K562 (cell line): ENCODE data around the gene JPT1. TPM values are rescaled to one million over a fixed set of nuclear protein-coding genes. Genes with fewer than 3 reads are reported as not detected.

Source experiments
- MAFK ChIP-seq: IDR thresholded peaks from 2 replicates; pipeline ENCODE4 v1.6.1; 2011; ENCODE audit warnings: low read length, improper control_type of control experiment
- RCOR1 ChIP-seq, 2 experiments: IDR thresholded peaks; 2 replicates each; pipeline ENCODE4 v1.6.1; 2012; ENCODE audit warnings: low read depth in 2 of 2, low read length in 2 of 2, borderline replicate concordance in 1 of 2, improper control_type of control experiment in 1 of 2
- ZNF143 ChIP-seq: sonication (generic); formaldehyde crosslinking; IDR thresholded peaks from 2 replicates; pipeline ENCODE4 v1.9.0; 2022; ENCODE audit warnings: mild to moderate bottlenecking, missing genetic modification reagents
- ZNF79 ChIP-seq: fragments of 250-450 bp; sonication (Bioruptor Pico); IDR thresholded peaks from 2 replicates; pipeline ENCODE4 v1.4.0; 2020; ENCODE audit warnings: low read depth, mild to moderate bottlenecking, moderate library complexity
- polyA plus RNA-seq, 8 experiments: library from polyadenylated mRNA; depleted of rRNA in 4 of 8; stranded (reverse) in 5 of 8; unstranded in 3 of 8; fragments of >200 nt; fragmentation: Nextera tagmentation in 2 of 8; fragmentation: Illumina TruSeq in 1 of 8; extraction: Ambion mirVana in 2 of 8; extraction: Trizol in 1 of 8; gene quantifications; 2 replicates each; pipeline versions ENCODE4 v1.2.1 to v1.2.3, GENCODE V29; 2011 to 2014; ENCODE audit warnings: inconsistent platforms in 1 of 8, missing spikeins in 1 of 8
- total RNA-seq, 7 experiments: library from RNA; depleted of rRNA in 6 of 7; stranded (reverse); fragments of >200 nt in 6 of 7; fragmentation: Illumina TruSeq in 2 of 7; extraction: Trizol in 2 of 7; gene quantifications; 2 replicates each; pipeline versions ENCODE4 v1.2.1 to v1.2.3, GENCODE V29; 2011 to 2021; ENCODE audit warnings: low replicate concordance in 1 of 7
- TF ChIP-seq, protein P1 (sequence below): fragments of 150-350 bp; conservative IDR thresholded peaks from 2 replicates; pipeline ENCODE4 v1.6.1; 2014; ENCODE audit warnings: low read length

The JPT1 gene
- total and polyA plus RNA-seq, 9 of the 15 experiments (the other 6 are each of a cell fraction or from before 2014, with no cell fraction given), result 56.7 to 292 (median 144) TPM

DNA sequence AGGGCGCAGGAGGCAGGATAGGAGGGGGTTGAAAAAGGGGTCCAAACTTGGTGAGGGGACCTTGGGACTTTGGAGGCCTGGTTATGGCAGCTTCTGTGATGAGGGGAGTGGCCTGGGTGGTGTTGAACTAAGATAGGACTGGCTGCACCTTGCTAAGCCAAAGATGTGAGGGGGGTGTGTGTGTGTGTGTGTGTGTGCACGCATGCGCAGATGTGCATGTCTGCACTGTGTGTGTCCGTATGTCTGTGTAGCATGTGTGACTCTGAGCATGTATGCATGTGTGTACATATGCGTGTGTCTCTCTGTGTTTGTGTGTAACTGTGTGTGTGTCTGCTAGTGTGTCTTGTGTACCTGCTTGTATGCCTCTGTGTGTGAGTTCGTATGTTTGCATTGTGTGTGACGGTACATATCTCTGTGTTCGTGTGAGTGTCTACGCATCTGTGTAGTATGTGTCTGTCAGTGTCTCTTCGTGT lies 62.4 kb downstream of the JPT1 start (continued):
- peak; percentile 40; the same call in 1 of the 2 replicates for TF ChIP-seq ZNF143
- no peak for TF ChIP-seq MAFK
- TF ChIP-seq, protein P1, sequence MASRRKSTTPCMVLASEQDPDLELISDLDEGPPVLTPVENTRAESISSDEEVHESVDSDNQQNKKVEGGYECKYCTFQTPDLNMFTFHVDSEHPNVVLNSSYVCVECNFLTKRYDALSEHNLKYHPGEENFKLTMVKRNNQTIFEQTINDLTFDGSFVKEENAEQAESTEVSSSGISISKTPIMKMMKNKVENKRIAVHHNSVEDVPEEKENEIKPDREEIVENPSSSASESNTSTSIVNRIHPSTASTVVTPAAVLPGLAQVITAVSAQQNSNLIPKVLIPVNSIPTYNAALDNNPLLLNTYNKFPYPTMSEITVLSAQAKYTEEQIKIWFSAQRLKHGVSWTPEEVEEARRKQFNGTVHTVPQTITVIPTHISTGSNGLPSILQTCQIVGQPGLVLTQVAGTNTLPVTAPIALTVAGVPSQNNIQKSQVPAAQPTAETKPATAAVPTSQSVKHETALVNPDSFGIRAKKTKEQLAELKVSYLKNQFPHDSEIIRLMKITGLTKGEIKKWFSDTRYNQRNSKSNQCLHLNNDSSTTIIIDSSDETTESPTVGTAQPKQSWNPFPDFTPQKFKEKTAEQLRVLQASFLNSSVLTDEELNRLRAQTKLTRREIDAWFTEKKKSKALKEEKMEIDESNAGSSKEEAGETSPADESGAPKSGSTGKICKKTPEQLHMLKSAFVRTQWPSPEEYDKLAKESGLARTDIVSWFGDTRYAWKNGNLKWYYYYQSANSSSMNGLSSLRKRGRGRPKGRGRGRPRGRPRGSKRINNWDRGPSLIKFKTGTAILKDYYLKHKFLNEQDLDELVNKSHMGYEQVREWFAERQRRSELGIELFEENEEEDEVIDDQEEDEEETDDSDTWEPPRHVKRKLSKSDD, result no peak
- no peak for TF ChIP-seq ZNF79 (CRISPR knock-in tag)
- 0 out of 4 replicates have a peak, but pooled peaks of 1 of the 2 experiments have one; percentile 8 for TF ChIP-seq RCOR1 (IDR thresholded peaks at IDR 0.05; ENCODE audit: borderline replicate concordance in 1 of 2, low read depth in 2 of 2, low read length in 2 of 2)
